Stimulated activated CD8-positive, alpha-beta memory T cell treated with anti-CD3 and anti-CD28 coated beads, Interleukin-15, amount 100 ng/mL, for 24 hours (primary cell): ENCODE measurements around the gene ABO.
"Not testable (repeated sequence)": the region's sequence is repeated elsewhere in the genome, so short reads cannot be mapped to it uniquely, and the experiment has no call there.

Source experiments
- DNase-seq: peaks from one replicate; pipeline ENCODE4 v3.0.0-alpha.2; 2020; ENCODE audit warnings: low read depth

ABO gene

GRCh38 chr9:133263557-133263956 lies 11.4 kb downstream of the ABO start:
- no peak for DNase-seq

- no peak for DNase-seq
Measured at GRCh38 chr9:133262226-133262625, 12.8 kb downstream of the ABO start.

GRCh38 chr9:133261753-133262120 lies 13.3 kb downstream of the ABO start:
- DNase-seq = no peak

GRCh38 chr9:133261103-133261752 lies 13.8 kb downstream of the ABO start:
- no peak for DNase-seq

- no peak for DNase-seq
Measured at GRCh38 chr9:133260334-133261102, 14.5 kb downstream of the ABO start.

- DNase-seq = no peak
Measured at GRCh38 chr9:133258061-133259015, 16.7 kb downstream of the ABO start.

GRCh38 chr9:133257465-133257956 lies 17.5 kb downstream of the ABO start:
- DNase-seq = no peak

GRCh38 chr9:133256686-133257091 lies 18.3 kb downstream of the ABO start:
- DNase-seq = no peak

GRCh38 chr9:133256136-133256461 lies 18.9 kb downstream of the ABO start:
- no peak for DNase-seq

- DNase-seq = no peak
Measured at GRCh38 chr9:133255371-133256135, 19.4 kb downstream of the ABO start.

GRCh38 chr9:133254471-133254870 lies 20.5 kb downstream of the ABO start:
- no peak for DNase-seq

- no peak for DNase-seq
Measured at GRCh38 chr9:133253268-133253667, 21.7 kb downstream of the ABO start.

- no peak for DNase-seq
Measured at GRCh38 chr9:133252301-133253020, 22.5 kb downstream of the ABO start.

GRCh38 chr9:133251773-133252172 lies 23.2 kb downstream of the ABO start:
- no peak for DNase-seq

GRCh38 chr9:133251221-133251620 lies 23.8 kb downstream of the ABO start:
- DNase-seq = not testable (repeated sequence)

GRCh38 chr9:133250741-133251170 lies 24.2 kb downstream of the ABO start:
- DNase-seq = no peak

GRCh38 chr9:133249337-133249736 lies 25.7 kb downstream of the ABO start:
- DNase-seq = no peak

- no peak for DNase-seq
Measured at GRCh38 chr9:133248726-133249295, 26.2 kb downstream of the ABO start.

GRCh38 chr9:133247632-133248031 lies 27.4 kb downstream of the ABO start:
- DNase-seq = no peak

GRCh38 chr9:133246991-133247390 lies 28.0 kb downstream of the ABO start:
- DNase-seq = no peak

- DNase-seq = no peak
Measured at GRCh38 chr9:133246562-133246961, 28.4 kb downstream of the ABO start.
